Activated naive CD4-positive, alpha-beta T cell treated with Interleukin-2 at 50 U/mL for 16 hours (primary cell): Measurements from ENCODE around the gene MCOLN1.
"Not testable (repeated sequence)": the region's sequence is repeated elsewhere in the genome, so short reads cannot be mapped to it uniquely, and the experiment has no call there.

ENCODE experiments used
- DNase-seq: peaks from one replicate; pipeline ENCODE4 v3.0.0-alpha.2; 2020

MCOLN1 gene

DNA sequence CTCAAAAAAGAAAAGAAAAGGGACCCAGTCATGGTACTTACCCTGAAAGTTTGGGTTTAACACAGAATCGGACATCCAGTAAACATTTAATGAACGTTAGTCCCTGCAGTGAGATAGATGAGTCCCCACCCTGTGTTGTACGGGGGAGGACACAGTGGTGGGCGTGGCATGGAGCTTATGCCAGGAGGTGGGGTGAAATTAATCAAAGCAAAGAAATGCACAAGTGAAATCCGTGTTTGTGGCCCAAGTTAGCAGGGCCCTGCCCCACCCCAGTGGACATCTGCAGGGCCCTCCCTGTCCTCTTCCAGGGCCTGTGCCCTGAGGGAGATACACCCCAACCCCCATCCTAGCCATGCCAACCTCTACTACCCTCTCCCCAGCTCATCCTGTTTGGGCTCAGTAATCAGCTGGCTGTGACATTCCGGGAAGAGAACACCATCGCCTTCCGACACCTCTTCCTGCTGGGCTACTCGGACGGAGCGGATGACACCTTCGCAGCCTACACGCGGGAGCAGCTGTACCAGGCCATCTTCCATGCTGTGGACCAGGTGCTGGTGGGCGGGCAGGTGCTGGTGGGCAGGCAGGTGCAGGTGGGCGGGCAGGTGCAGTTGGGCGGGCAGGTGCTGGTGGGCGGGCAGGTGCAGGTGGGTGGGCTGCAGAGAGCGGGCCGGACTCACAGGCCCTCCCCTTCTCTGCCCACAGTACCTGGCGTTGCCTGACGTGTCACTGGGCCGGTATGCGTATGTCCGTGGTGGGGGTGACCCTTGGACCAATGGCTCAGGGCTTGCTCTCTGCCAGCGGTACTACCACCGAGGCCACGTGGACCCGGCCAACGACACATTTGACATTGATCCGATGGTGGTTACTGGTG is 3.9 kb downstream of the MCOLN1 start:
- no peak for DNase-seq

DNA sequence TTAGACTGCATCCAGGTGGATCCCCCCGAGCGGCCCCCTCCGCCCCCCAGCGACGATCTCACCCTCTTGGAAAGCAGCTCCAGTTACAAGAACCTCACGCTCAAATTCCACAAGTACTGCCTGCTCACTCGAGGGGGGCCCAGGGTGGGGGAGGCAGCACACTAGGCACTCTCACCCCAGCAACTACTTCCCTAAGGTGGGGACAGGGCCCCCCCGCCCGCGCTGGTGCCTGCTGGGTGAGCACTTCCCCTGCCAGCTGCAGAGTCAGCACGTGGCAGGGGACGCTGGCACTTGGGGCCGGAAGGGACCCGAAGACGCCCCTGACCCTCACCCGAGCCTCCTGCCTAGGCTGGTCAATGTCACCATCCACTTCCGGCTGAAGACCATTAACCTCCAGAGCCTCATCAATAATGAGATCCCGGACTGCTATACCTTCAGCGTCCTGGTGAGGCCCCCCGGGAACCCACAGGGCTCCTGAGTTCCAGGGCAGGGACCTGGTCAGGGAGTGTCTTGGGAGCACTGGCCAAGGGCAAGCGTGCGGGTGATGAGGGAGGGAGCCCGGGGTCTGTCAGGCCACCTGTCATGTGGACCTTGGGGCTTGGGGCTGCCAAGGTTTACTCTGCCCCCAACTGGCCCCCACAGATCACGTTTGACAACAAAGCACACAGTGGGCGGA is 5.2 kb downstream of the MCOLN1 start:
- no peak for DNase-seq

DNA sequence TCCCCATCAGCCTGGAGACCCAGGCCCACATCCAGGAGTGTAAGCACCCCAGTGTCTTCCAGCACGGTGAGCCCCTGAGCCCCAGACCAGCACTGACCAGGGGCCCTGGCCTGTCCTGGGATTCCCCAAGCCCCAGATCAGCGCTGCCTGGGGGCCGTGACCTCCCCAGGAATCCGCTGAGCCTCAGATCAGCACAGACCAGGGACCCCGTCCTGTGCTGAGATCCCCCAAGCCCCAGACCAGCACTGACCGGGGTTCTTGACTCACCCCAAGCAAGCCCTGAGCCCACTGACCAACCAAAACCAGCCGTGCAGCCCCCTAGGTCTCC is 5.7 kb downstream of the MCOLN1 start:
- no peak for DNase-seq

DNA sequence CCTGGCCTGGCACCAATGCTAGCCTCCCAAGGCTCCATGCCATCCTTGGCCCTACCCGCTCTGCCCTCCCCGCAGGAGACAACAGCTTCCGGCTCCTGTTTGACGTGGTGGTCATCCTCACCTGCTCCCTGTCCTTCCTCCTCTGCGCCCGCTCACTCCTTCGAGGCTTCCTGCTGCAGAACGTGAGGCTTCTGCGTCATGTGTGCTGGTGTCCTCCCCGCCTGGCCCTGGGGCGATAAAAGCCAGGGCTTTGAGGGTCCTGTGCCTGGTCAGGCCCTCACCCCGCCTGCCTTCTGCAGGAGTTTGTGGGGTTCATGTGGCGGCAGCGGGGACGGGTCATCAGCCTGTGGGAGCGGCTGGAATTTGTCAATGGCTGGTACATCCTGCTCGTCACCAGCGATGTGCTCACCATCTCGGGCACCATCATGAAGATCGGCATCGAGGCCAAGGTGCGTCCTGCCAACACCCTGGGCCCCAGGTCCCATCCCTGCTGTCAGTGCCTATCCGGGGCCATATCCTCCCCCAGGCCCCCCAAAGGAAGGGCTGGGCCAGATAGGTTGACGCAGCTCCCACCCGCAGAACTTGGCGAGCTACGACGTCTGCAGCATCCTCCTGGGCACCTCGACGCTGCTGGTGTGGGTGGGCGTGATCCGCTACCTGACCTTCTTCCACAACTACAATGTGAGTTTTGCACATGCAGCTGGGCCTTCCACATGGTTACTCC is 6.3 kb downstream of the MCOLN1 start:
- no peak for DNase-seq

DNA sequence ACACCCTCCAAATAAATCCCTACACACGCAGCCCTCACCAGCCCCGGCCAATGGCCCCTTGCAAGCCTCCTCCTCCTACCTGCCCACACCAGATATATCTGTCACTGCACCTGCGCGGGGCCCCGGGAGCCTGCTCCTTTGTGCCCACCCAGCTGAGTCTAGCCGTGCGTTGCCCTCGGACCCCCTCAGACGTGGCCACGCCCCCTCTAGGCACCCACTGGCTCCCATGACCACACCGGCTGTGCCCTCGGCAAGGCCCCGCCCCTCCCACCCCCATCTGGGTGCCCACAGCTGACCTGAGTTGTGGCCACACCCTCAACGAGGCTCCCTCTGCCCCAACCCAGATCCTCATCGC is 6.8 kb downstream of the MCOLN1 start:
- DNase-seq = no peak

DNA sequence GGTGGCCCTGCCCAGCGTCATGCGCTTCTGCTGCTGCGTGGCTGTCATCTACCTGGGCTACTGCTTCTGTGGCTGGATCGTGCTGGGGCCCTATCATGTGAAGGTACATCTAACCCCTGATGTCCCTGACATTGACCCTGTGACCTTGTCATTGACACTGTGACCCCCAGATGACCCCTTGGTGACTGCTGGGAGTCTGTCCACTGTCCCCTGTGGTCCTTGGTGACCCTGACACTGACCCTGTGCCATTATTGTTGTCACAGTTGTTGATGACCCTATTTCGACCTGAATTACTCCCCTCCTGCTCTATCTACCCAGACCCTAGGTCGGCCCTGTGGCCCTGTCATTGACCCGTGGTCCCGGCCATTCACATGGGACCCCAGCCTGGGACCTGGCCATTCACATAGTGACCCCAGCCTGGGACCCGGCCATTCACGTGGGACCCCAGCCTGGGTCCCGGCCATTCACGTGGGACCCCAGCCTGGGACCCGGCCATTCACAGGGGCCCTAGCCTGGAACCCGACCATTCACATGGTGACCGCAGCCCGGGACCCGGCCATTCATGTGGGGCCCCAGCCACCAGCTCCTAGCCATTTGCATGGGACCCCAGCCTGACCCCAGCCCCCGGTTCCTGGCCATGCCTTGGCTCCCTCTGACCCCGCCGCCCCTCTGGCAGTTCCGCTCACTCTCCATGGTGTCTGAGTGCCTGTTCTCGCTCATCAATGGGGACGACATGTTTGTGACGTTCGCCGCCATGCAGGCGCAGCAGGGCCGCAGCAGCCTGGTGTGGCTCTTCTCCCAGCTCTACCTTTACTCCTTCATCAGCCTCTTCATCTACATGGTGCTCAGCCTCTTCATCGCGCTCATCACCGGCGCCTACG is 7.4 kb downstream of the MCOLN1 start:
- no peak for DNase-seq

DNA sequence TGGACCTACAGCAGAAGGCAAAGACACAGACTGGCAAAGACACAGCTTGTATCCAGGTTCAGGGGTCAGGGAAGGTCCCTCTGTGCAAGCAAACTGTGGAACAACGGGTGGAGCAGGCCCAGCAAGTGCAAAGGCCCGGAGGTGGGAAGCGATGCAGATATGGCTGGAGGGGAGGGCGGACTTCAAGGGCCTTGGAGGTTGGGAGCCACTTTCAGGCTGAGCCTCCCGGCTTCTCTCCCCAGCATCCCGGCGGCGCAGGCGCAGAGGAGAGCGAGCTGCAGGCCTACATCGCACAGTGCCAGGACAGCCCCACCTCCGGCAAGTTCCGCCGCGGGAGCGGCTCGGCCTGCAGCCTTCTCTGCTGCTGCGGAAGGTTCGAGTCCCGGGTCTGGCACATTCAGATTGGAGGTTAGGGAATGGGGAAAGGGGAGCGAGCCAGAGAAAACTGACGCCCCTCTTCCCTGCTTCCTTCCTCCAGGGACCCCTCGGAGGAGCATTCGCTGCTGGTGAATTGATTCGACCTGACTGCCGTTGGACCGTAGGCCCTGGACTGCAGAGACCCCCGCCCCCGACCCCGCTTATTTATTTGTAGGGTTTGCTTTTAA is 11.0 kb downstream of the MCOLN1 start:
- DNase-seq = no peak

DNA sequence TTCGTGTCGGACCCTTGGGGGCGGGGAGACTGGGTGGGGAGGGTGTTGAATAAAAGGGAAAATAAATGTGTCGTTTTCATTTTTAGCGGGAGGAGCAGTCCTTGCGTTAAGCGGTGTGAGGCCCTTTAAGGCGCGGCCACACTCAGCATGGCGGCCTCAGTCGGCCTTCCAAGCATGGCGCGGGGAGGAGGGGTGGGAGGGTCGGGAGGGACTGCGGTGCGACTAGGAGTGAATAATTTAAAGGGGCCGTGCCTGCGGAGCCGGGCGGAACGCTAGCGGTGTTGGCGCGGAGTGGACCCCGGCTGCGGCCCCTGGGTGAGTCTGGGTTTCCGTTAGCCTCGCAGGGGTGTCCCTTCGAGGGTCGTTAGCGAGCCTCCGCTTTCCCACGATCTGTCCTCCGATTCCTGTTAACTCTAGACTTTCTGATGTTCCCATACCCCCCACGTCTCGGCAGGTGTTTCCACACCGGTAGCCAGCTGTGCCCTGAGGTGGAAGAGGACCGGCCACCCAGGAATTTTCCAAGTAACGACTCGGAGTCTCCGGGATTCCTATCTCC is 11.6 kb downstream of the MCOLN1 start:
- DNase-seq = peak; percentile 88

DNA sequence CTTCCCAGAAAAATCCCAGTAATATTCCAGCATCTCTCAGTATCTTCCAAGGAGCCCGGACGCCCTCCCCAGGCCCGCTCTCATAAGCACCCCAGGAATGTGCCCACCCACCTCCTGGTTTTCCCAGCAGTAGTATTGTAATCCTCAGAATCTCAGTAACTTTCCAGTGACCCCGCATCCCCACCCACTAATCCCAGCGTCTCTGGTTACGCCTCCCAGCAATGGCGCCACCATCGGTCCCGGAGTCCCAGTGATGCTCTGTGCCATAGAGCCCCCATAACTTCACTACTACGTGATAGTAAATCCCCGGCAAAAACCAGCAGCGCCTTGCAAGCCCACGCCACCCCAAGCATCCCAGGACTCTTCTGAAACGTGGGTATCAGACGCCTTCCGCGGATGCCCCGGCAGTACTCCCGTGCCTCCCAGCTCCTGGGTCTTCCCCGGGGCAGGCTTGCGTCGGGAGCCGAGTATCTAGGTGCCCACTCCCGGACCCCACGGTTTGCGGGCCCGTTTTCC is 12.2 kb downstream of the MCOLN1 start:
- DNase-seq = peak; percentile 53

DNA sequence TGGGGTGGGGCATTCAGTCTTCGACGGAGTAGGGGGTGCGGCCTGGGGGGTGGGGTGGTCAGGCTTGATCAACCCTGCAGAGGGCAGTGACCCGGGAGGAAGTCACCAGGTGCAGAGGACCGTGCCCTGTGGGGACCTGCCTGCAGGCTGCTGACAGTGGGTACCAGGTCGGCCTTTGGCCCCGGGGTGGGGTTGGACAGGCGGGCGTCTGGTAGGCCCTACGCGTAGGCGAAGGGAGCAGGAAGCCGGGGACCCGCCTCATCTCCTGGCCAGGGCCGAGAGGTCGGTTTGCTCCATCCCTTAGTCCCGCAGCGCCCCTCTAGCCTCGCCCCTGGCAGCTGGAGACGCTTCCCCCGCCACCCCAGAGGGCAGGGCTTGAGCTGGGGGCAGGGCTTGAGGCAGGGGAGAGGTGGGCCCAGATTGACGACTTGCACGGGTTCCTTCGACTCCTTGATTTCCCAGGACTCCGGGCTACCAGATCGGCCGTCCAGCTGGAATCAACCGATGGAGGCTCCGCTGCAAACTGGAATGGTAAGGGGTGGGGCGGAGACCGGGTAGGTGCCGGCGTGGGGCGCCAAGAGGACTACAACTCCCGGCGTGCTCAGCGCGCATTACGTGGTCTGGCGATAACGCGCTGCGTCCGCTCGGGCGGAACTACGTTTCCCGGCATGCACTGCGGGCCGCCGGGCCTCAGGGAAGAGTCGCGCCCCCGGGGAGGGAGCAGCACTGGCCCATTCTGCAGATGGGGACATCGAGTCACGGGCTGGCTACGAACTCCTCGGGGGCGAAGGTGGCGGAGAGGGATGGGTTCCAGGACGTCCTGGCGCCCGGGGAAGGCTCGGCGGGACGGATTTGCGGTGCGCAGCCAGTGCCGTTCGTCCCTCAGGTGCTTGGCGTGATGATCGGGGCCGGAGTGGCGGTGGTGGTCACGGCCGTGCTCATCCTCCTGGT is 12.9 kb downstream of the MCOLN1 start, which contains the start of gene PNPLA6:
Gene PNPLA6 (plus strand): TSS at position 671 of the 951 bp plus-strand sequence. CDS start 72 bp downstream, at position 743.
- peak; percentile 95 for DNase-seq

DNA sequence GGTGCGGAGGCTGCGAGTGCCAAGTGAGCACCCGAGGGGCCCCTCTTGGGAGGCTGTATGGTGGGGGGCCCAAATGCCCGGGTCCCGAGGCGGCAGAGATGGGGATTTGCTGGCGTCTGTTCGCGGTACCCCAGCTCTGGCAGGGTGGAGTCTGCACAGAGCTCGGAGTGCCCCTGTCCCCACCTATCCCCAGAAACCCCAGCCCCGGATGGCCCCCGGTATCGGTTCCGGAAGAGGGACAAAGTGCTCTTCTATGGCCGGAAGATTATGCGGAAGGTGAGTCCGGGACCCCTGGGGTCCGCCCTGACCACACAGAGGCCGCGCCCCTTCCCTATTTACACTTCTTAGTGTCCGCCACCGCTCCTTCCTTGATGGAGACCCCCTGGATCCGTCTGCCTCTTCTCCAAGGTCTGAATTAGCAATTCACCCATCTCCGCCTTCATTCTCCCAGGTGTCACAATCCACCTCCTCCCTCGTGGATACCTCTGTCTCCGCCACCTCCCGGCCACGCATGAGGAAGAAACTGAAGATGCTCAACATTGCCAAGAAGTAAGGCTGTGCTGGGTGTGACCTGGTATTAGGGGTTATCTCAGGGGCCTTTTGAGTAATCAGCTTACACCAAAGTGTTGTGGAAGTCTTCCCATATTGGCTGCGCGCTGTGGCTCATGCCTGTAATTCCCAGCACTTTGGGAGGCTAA is 13.7 kb downstream of the MCOLN1 start:
- no peak for DNase-seq

DNA sequence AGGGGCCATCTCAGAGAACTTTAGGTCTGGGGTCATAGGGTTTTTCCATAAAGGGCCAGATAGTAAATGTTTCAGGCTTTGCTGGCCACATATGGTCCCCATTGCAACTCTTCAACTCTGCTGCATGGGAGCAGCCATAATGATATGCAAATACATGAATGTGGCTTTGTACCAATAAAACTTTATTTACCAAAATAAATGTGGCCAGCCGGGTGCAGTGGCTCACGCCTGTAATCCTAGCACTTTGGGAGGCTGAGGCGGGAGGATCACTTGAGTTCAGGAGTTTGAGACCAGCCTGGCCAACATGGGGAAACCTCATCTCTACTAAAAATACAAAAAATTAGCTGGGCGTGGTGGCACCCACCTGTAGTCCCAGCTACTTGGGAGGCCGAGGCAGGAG is 16.6 kb downstream of the MCOLN1 start:
- DNase-seq = not testable (repeated sequence)

DNA sequence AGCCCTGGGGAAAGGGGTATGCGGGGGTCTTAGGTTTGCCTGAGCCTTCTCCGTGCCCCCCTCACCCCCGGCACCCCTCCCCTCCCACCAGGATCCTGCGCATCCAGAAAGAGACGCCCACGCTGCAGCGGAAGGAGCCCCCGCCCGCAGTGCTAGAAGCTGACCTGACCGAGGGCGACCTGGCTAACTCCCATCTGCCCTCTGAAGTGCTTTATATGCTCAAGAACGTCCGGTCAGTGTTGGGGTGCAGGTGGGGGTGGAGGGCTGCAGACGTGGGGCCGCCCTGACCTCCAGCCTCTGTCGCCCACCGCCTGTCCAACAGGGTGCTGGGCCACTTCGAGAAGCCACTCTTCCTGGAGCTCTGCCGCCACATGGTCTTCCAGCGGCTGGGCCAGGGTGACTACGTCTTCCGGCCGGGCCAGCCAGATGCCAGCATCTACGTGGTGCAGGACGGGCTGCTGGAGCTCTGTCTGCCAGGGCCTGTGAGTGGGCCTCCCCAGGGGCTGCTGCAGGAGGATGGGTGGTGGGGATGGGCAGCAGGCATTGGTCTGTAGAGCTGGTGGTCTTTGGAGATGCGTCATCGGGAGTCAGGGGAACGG is 17.5 kb downstream of the MCOLN1 start:
- DNase-seq = no peak

DNA sequence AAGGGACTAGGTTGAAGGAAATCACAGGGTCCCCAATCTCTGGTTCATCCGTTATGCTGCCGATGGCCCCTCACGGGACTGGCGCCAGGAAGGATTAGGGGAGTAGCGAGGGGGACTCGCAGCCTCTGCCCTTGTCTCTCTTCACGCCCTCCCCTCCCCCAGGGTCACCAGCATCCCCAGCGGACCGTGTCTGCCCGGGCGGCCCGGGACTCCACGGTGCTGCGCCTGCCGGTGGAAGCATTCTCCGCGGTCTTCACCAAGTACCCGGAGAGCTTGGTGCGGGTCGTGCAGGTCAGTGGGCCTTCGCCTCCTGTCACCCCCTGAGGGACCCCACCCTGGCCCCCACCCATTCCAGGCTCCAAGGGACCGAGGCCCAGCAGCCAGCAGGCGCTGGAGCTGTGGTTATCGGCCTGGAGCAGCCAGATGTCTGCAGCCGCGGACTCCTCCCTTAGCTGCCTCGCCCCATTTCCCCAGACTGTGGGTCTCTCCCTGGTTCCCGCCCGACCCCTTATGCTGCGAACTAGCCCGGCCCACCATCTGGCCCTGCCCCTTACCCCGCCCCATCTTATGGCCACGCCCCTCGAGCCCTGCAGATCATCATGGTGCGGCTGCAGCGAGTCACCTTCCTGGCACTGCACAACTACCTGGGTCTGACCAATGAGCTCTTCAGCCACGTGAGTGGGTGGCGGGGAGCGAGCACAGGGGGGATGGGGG is 18.5 kb downstream of the MCOLN1 start:
- DNase-seq = peak; percentile 15

DNA sequence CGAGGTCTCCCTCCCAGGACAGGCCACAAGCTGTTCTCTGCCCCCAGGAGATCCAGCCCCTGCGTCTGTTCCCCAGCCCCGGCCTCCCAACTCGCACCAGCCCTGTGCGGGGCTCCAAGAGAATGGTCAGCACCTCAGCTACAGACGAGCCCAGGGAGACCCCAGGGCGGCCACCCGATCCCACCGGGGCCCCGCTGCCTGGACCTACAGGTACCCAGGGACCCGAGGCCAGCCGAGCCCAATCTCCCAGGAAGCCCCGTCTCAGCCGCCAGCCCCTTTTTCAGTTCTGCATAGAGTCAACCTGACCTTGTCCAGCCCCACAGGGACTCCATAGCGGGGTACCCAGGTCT is 19.0 kb downstream of the MCOLN1 start:
- DNase-seq = no peak

DNA sequence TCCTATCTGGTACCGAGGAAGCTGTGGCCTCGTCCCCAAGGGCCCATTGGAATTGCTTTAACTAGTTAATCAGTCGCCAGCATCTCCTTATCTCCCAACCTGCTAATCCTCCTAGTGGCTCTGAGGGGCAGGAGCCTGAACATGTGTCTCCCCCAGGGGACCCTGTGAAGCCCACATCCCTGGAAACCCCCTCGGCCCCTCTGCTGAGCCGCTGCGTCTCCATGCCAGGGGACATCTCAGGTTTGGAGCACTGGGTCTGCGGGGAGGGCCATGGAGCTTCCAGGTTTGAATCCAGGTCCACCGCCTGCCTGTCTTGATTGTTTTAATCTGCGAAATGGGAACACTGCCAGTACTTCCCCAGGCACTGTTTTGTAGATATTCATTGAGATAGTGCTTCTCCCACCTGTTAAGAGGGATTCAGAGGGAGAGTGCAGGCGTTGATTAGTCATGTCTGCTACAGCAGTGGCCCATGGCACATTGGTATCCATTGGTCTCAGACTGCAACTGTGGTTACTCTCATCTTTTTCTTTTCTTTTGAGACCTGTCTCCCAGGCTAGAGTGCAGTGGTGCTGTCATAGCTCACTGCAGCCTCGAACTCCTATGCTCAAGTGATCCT is 19.5 kb downstream of the MCOLN1 start:
- no peak for DNase-seq

DNA sequence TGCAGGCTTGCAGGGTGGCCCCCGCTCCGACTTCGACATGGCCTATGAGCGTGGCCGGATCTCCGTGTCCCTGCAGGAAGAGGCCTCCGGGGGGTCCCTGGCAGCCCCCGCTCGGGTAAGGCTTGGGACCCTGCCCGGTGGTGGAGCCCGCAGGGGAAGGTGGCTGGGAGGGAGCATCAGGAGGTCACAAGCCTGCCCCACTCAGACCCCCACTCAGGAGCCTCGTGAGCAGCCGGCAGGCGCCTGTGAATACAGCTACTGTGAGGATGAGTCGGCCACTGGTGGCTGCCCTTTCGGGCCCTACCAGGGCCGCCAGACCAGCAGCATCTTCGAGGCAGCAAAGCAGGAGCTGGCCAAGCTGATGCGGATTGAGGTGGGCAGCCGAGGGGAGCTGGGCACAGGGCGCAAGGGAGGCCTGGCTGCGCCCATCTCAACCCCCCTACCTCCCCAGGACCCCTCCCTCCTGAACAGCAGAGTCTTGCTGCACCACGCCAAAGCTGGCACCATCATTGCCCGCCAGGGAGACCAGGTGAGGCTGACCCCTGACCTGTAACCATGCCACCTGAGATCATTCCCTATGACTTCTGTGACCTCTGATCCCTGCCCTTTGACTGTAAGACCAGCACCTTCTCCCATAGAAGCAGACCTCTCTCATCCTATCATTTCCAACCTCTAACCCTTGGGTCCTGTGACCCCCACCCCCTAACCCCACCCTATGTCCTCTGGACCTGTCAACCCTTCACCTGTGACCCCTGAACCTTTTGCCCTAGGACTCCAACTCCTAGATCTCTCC is 20.3 kb downstream of the MCOLN1 start:
- no peak for DNase-seq

DNA sequence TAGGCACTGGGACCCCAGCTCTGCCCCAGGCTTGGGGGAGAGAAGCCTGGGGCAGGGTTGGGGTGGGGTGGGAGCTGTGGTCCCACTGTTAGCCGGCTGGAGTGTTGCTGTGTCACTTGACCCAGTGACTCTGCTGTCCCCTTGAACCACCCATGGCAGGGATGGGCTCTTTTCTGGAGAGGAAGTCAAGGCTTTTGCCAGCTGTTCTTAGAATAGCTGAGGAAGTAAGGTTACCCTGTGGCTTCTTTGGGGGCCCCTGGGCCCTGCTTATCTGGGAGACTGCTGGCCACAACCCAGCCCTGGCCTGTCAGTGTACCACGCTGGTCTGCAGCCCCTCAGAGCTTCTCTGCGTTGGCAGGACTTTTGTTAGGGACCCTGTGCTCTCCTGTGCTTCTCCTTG is 22.2 kb downstream of the MCOLN1 start:
- no peak for DNase-seq
